Tongue (tissue), 2 donors: ENCODE results near the gene C6orf132. TPM values are rescaled to one million over a fixed set of nuclear protein-coding genes. Genes with fewer than 3 reads are reported as not detected.

ENCODE experiments used
- DNase-seq: peaks from one replicate; pipeline ENCODE4 v3.0.0-alpha.2; 2015
- total RNA-seq: library from RNA; depleted of rRNA; stranded (reverse); fragments of >200 nt; gene quantifications from one replicate; pipeline ENCODE4 v1.2.3, GENCODE V29; 2014

The C6orf132 gene
- total RNA-seq, 1 donor from 2014 or later, result 8.5 TPM

DNA sequence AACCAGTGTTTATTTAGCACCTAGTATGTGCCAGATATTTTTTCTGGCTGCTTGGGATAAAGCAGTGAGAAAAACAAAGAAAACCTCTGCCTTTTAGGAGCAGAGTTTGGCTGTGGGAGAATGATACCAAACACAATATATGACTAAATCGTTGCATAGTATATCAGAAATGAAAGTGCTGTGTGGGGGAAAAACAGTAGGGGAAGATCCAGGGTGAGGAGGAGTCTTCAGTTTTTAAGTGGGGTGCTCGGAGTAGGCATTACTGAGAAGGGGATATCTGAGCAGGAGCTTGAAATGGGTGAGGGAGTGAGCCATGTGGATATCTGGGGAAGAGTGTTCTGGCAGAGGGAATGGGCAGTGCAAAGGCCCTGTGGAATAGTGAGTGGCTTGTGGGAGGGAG lies 69.1 kb downstream of the C6orf132 start:
- no peak for DNase-seq

DNA sequence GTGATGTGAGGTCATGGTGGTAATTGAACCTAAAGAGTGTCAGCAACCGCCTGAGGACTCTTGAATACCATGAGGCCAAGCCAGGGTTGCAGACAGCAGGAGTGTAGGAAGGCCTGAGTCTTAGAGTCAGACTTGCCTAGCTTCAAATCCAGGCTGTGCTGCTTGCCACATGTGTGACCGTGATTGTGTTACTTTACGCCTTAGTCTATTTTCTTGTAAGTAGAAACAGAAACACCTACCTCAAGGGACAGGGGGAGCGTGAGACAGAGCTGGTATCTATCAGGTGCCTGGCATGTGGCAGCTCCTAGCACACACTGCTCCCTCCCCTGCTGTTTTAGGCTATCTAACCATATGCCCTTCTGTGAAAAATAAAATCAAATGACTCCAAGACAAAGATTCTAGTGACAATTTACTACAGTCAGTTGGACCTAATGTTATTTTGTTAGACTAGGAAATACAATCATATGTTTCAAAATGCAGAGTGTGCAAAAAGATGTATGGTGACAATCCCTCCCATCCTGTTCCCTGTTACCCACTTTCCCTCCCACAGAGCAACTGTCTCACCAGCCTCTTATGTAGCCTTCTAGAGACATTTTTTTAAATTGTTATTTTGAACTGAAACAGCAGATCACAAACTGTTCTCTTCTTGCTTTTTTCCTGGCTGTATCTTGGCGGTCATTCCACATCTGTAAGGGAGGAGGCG lies 70.4 kb downstream of the C6orf132 start:
- DNase-seq, result no peak

DNA sequence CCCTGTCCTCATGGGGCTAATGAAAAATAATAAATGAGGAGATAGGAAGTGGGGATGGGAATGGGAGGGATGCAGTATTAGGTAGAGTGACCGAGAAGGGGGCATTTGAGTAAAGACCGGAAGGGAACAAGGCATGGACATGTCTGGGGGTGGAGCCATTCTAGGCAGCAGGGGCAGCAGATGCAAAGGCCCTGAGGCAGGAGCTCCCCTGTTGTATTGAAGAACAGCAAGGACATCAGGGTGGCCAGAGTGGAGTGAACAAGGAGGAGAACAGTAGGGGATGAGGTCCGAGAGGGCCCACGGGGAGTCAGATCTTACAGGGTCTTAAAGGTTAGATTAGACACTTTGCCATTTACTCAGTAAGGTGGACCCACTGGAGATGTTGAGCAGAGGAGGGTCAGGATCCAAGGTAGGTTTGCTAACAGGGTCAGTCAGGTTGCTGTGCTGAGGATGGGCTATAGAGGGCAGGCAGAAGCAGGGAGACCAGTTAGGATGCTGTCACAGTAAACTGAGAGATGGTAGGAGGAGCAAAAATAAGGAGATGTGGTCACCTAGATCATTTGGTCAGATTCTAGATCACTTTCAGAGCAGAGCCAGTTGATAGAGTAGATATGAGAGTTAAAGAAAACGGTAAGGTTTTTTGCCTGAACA lies 73.4 kb downstream of the C6orf132 start:
- DNase-seq, result no peak

DNA sequence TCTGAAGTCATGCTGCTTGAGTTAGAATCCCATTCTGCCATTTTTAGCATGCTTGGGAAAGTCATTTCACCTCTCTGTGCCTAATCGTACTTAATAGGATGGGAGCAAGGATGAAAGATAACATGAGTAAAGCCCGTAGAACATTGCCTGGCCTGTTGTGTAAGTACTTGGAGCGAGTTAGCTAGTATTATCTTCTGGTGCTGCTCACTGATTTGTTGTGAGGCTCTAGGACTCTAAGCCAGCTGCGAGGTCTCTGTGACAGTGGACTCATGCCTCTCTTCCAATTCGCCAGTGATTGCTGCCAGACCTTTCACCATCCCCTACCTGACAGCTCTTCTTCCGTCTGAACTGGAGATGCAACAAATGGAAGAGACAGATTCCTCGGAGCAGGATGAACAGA lies 74.2 kb downstream of the C6orf132 start:
- no peak for DNase-seq

DNA sequence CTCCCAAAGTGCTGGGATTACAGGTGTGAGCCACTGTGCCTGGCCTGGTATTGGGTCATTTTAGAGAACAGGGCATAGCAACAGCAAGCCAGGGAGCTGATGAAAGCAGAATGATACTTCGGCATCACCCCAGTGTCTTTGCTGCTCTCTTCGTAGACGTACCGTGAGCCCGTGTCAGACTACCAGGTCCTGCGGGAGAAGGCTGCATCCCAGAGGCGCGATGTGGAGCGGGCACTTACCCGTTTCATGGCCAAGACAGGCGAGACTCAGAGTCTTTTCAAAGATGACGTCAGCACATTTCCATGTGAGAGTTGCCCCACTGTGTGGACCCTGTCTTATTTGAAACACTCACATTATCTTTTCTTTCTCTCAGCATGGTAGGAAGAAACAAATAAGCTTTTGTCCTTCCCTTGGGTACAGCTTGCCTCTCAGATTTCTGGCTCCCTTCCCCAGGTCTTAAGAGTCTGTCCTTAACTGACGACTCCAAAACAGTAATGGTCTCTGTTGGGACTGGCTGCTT lies 76.2 kb downstream of the C6orf132 start:
- no peak for DNase-seq

DNA sequence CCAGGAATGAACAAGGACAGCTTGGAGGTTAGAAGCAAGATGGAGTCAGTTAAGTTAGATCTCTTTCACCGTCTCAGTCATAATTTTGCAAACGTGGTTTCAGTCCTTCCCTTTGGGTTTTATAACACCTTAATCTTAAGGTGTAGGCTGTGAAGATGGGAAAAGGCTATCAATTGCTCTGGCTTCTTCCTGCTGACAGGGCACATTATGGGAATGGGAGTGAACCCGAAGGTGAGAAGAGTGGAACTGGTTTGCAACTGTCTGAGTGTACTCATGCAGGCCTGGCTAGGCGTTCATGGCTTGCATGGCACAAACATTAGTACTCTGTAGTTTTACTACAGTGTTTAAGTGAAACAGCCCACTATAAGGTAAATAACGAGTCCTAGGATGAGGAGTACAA lies 82.7 kb downstream of the C6orf132 start:
- DNase-seq, result no peak

DNA sequence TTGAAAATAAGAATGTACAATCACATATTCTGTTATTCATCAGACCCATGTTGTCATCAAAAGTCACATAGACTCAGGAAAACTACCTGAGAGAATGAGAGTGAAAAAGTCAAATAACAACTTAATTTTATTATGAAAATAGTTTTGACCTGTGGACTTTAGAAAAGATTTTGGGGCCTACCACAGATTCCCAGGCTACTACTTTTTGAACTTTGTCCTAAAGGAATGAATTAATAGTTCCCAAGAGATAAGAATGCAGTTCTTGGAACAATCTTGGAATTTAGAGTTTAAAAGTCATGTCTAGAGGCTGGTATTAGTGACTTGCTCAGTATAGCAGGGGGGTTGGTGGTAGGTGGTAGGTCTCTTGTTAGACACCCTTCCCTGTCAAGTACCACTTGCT lies 88.8 kb downstream of the C6orf132 start:
- DNase-seq, result no peak

DNA sequence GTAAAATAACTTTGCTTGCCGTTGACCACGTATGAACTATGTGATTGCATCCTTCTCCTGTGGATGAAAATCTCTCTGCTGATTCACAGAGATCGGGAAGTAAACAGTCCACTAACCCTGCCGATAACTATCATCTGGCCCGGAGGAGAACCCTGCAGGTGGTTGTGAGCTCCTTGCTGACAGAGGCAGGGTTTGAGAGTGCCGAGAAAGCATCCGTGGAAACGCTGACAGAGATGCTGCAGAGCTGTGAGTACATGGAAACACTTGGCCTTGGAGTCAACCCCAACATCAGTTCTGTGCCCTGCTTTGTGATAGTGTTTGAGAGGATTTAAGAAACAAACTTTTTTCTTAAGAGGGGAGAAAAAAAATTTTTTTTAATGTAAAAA lies 91.2 kb downstream of the C6orf132 start:
- no peak for DNase-seq

Other genes starting within 250 kb of the C6orf132 start
- gene USP49, start 247.2 kb downstream of the C6orf132 start, total RNA-seq, result 4.1 TPM
- 26.6 TPM for gene MED20, start 221.5 kb downstream of the C6orf132 start, total RNA-seq
- 15.5 TPM for gene BYSL, start 221.1 kb downstream of the C6orf132 start, total RNA-seq
- 20.3 TPM for gene CCND3, start 200.8 kb downstream of the C6orf132 start, total RNA-seq
- 18.8 TPM for gene TAF8, start 92.1 kb downstream of the C6orf132 start, total RNA-seq
- not detected for gene GUCA1A, start 30.7 kb upstream of the C6orf132 start, total RNA-seq
- gene GUCA1B, start 52.3 kb upstream of the C6orf132 start, total RNA-seq, result 5.1 TPM
- 72.4 TPM for gene MRPS10, start 75.2 kb upstream of the C6orf132 start, total RNA-seq